Kidney epithelial cell (primary cell): ENCODE results near the gene MARS1. TPM values are rescaled to one million over a fixed set of nuclear protein-coding genes. Genes with fewer than 3 reads are reported as not detected.

Experiments used
- DNase-seq: peaks from one replicate; pipeline ENCODE4 v3.0.0-alpha.2; 2010; ENCODE audit warnings: low read depth
- H3K27me3 ChIP-seq: 2 replicates; pipeline ENCODE4 v1.6.0; 2011; ENCODE audit warnings: low read length; ENCODE audit not compliant: control insufficient read depth, insufficient read depth
- H3K36me3 ChIP-seq: 2 replicates; pipeline ENCODE4 v1.5.1; 2011; ENCODE audit warnings: low read length; ENCODE audit not compliant: control insufficient read depth, insufficient read depth
- H3K4me3 ChIP-seq: 2 replicates; pipeline ENCODE4 v1.5.1; 2011; ENCODE audit warnings: low read depth, mild to moderate bottlenecking, control low read depth, low read length
- CTCF ChIP-seq: IDR thresholded peaks from 2 replicates; pipeline ENCODE4 v1.5.1; 2011; ENCODE audit warnings: mild to moderate bottlenecking, moderate library complexity, low read length, control low read depth, inconsistent platforms; ENCODE audit not compliant: insufficient read depth, poor library complexity, severe bottlenecking
- total RNA-seq: library from RNA; depleted of rRNA; stranded (reverse); fragments of >200 nt; gene quantifications from 2 replicates; pipeline ENCODE4 v1.2.3, GENCODE V29; 2015

Gene MARS1
- total RNA-seq, 1 donor from 2014 or later: 268 TPM

- no peak for DNase-seq
- no peak for TF ChIP-seq CTCF
- Histone ChIP-seq H3K27me3 (no peaks in the 10 kb centered on the region), H3K4me3 (no peak overlapping the region), H3K36me3 (peaks cover 4% of the 10 kb centered on the region)
These were observed 39.3 kb downstream of the MARS1 start for GRCh38 chr12:57527184-57527583.

- no peaks in the 10 kb centered on the region for H3K27me3 ChIP-seq
- H3K36me3 ChIP-seq: peaks cover 5% of the 10 kb centered on the region
- TF ChIP-seq CTCF: no peak
- no peak for DNase-seq
- H3K4me3 ChIP-seq: no peak overlapping the region
These were observed 40.3 kb downstream of the MARS1 start for GRCh38 chr12:57528176-57528575.

GRCh38 chr12:57528831-57529555 lies 41.1 kb downstream of the MARS1 start:
- Histone ChIP-seq H3K27me3 (no peaks in the 10 kb centered on the region), H3K36me3 (peaks cover 5% of the 10 kb centered on the region), H3K4me3 (no peak overlapping the region)
- no peak for TF ChIP-seq CTCF
- DNase-seq: no peak

- H3K4me3 ChIP-seq: no peak overlapping the region
- peaks cover 5% of the 10 kb centered on the region for H3K36me3 ChIP-seq
- no peak for DNase-seq
- H3K27me3 ChIP-seq: no peaks in the 10 kb centered on the region
- TF ChIP-seq CTCF: no peak
These were observed 42.0 kb downstream of the MARS1 start for GRCh38 chr12:57529831-57530230.

- no peaks in the 10 kb centered on the region for H3K27me3 ChIP-seq
- peaks cover 5% of the 10 kb centered on the region for H3K36me3 ChIP-seq
- TF ChIP-seq CTCF: no peak
- H3K4me3 ChIP-seq: no peak overlapping the region
- DNase-seq: no peak
These were observed 42.7 kb downstream of the MARS1 start for GRCh38 chr12:57530396-57531142.
